SK-N-SH (cell line): ENCODE measurements around the gene DGKK. TPM values are rescaled to one million over a fixed set of nuclear protein-coding genes. Genes with fewer than 3 reads are reported as not detected.

Experiments
- CTCF ChIA-PET: fragments of 300-600, 350-600 bp; formaldehyde crosslinking; extraction: SDS; loops from one replicate; lab custom pipeline; 2021; lab: Yijun Ruan, JAX
- POLR2A ChIA-PET: fragments of 350-600 bp; sonication (Branson Sonifier 250); formaldehyde crosslinking; extraction: SDS; loops from one replicate; lab custom pipeline; 2020; ENCODE audit warnings: antibody characterized with exemption, inconsistent platforms; lab: Yijun Ruan, JAX
- DNase-seq: peaks from one replicate; pipeline ENCODE4 v3.0.0; 2012
- H2AFZ ChIP-seq: fragments of 200-600 bp; sonication (generic); 2 replicates; pipeline ENCODE4 v1.8.1; 2016; ENCODE audit warnings: antibody characterized with exemption, mild to moderate bottlenecking, low read depth
- H3F3A ChIP-seq: fragments of 200-600 bp; sonication (generic); replicated peaks from 2 replicates; pipeline ENCODE3; 2016; ENCODE audit warnings: antibody characterized with exemption, mild to moderate bottlenecking; ENCODE audit not compliant: insufficient read depth
- H3K27ac ChIP-seq, 2 experiments: fragments of 200-500 bp in 1 of 2; fragments of 200-600 bp in 1 of 2; sonication (Bioruptor generic) in 1 of 2; sonication (generic), shearing (Covaris generic) in 1 of 2; 2 replicates each; pipeline versions ENCODE4 v1.5.1 to v1.6.1; 2014 to 2016; ENCODE audit warnings: low read depth in 2 of 2, inconsistent platforms in 1 of 2, low read length in 1 of 2, mild to moderate bottlenecking in 1 of 2, mixed read lengths in 1 of 2
- H3K27me3 ChIP-seq: fragments of 200-600 bp; sonication (generic), shearing (Covaris generic); 2 replicates; pipeline ENCODE4 v1.6.1; 2016; ENCODE audit warnings: mixed run types; ENCODE audit not compliant: insufficient read depth
- H3K36me3 ChIP-seq, 2 experiments: fragments of 200-500 bp in 1 of 2; fragments of 200-600 bp in 1 of 2; sonication (Bioruptor generic) in 1 of 2; sonication (generic) in 1 of 2; replicated peaks in 1 of 2; 2 replicates each; pipeline versions ENCODE3 to v1.5.1; 2014 to 2016; ENCODE audit warnings: low read length in 1 of 2, mild to moderate bottlenecking in 1 of 2; ENCODE audit not compliant: insufficient read depth in 2 of 2, control insufficient read depth in 1 of 2
- H3K4me1 ChIP-seq, 2 experiments: fragments of 200-500 bp in 1 of 2; fragments of 200-600 bp in 1 of 2; sonication (Bioruptor generic) in 1 of 2; sonication (generic), shearing (Covaris generic) in 1 of 2; 2 replicates each; pipeline versions ENCODE4 v1.5.1 to v1.6.1; 2014 to 2016; ENCODE audit warnings: low read depth in 1 of 2, low read length in 1 of 2, mixed run types in 1 of 2; ENCODE audit not compliant: insufficient read depth in 2 of 2, control insufficient read depth in 1 of 2
- H3K4me2 ChIP-seq: fragments of 200-600 bp; sonication (generic), shearing (Covaris generic); 2 replicates; pipeline ENCODE4 v1.6.1; 2017; ENCODE audit warnings: mixed run types
- H3K4me3 ChIP-seq, 2 experiments: fragments of 200-500 bp in 1 of 2; fragments of 200-600 bp in 1 of 2; sonication (Bioruptor generic) in 1 of 2; sonication (generic), shearing (Covaris generic) in 1 of 2; 2 replicates each; pipeline versions ENCODE4 v1.5.1 to v1.8.1; 2014 to 2016; ENCODE audit warnings: low read depth in 2 of 2, inconsistent platforms in 1 of 2, low read length in 1 of 2, mild to moderate bottlenecking in 1 of 2, mixed read lengths in 1 of 2, moderate library complexity in 1 of 2
- H3K79me2 ChIP-seq: fragments of 200-600 bp; sonication (generic); 2 replicates; pipeline ENCODE4 v1.8.1; 2017; ENCODE audit warnings: mild to moderate bottlenecking; ENCODE audit not compliant: insufficient read depth
- H3K9ac ChIP-seq: fragments of 200-600 bp; sonication (generic); 2 replicates; pipeline ENCODE4 v1.6.1; 2017; ENCODE audit warnings: mixed run types
- H3K9me2 ChIP-seq: fragments of 200-600 bp; sonication (generic); 2 replicates; pipeline ENCODE4 v1.6.1; 2017; ENCODE audit warnings: mixed run types
- H3K9me3 ChIP-seq: fragments of 200-600 bp; sonication (generic); 2 replicates; pipeline ENCODE4 v1.6.1; 2017; ENCODE audit warnings: mixed run types, mild to moderate bottlenecking, moderate library complexity
- H4K20me1 ChIP-seq: fragments of 200-600 bp; sonication (generic); 2 replicates; pipeline ENCODE4 v1.6.1; 2017; ENCODE audit warnings: mild to moderate bottlenecking, mixed run types; ENCODE audit not compliant: insufficient read depth
- CTCF ChIP-seq: fragments of 200-600 bp; sonication (generic); IDR thresholded peaks from 2 replicates; pipeline ENCODE4 v1.6.1; 2017; ENCODE audit warnings: antibody characterized with exemption, mild to moderate bottlenecking, moderate library complexity
- EP300 ChIP-seq, 2 experiments: IDR thresholded peaks; 2 replicates each; pipeline versions ENCODE4 v1.4.0 to v1.6.1; 2012; ENCODE audit warnings: borderline replicate concordance in 1 of 2, low read depth in 1 of 2, low read length in 1 of 2
- EZH2phosphoT487 ChIP-seq: fragments of 200-600 bp; sonication (generic); IDR thresholded peaks from 2 replicates; pipeline ENCODE4 v1.6.1; 2017; ENCODE audit warnings: low read depth, mixed run types, mild to moderate bottlenecking, antibody characterized with exemption, moderate library complexity, borderline replicate concordance
- FOSL2 ChIP-seq: IDR thresholded peaks from 2 replicates; pipeline ENCODE4 v1.4.0; 2012; ENCODE audit warnings: low read depth, mild to moderate bottlenecking, moderate library complexity, borderline replicate concordance
- FOXJ3 ChIP-seq: sonication (generic); formaldehyde crosslinking; IDR thresholded peaks from 2 replicates; pipeline ENCODE4 v1.5.1; 2020; ENCODE audit warnings: mild to moderate bottlenecking, missing genetic modification reagents
- GABPA ChIP-seq: IDR thresholded peaks from 2 replicates; pipeline ENCODE4 v1.4.0; 2012; ENCODE audit warnings: low read depth, mild to moderate bottlenecking
- GATA2 ChIP-seq: sonication (generic); formaldehyde crosslinking; IDR thresholded peaks from 2 replicates; pipeline ENCODE4 v1.5.0; 2020; ENCODE audit warnings: mild to moderate bottlenecking, missing genetic modification reagents
- JUND ChIP-seq: IDR thresholded peaks from 2 replicates; pipeline ENCODE4 v1.4.0; 2012
- MEF2A ChIP-seq: IDR thresholded peaks from 2 replicates; pipeline ENCODE4 v1.4.0; 2012; ENCODE audit warnings: low read depth, borderline replicate concordance
- NFIC ChIP-seq: IDR thresholded peaks from 2 replicates; pipeline ENCODE4 v1.4.0; 2012; ENCODE audit warnings: borderline replicate concordance
- PBX3 ChIP-seq: IDR thresholded peaks from 2 replicates; pipeline ENCODE4; 2012
- POLR2AphosphoS5 ChIP-seq: IDR thresholded peaks from 2 replicates; pipeline ENCODE4 v1.6.1; 2012; ENCODE audit warnings: low read depth, low read length
- RAD21 ChIP-seq: IDR thresholded peaks from 2 replicates; pipeline ENCODE4 v1.6.1; 2012; ENCODE audit warnings: mild to moderate bottlenecking, low read length
- RCOR1 ChIP-seq: fragments of 150-350 bp; IDR thresholded peaks from 2 replicates; pipeline ENCODE4 v1.6.1; 2017; ENCODE audit warnings: antibody characterized with exemption, low read length
- RFX5 ChIP-seq: IDR thresholded peaks from 2 replicates; pipeline ENCODE4 v1.6.1; 2012; ENCODE audit warnings: mild to moderate bottlenecking, improper control_type of control experiment, low read length
- RXRA ChIP-seq: IDR thresholded peaks from 2 replicates; pipeline ENCODE4 v1.4.0; 2012; ENCODE audit warnings: low read depth, mild to moderate bottlenecking, borderline replicate concordance
- SIN3A ChIP-seq: IDR thresholded peaks from 2 replicates; pipeline ENCODE4 v1.6.1; 2012; ENCODE audit warnings: low read depth, mild to moderate bottlenecking, low read length, moderate library complexity, borderline replicate concordance
- SMC3 ChIP-seq: IDR thresholded peaks from 2 replicates; pipeline ENCODE4 v1.6.1; 2012; ENCODE audit warnings: low read depth, low read length, improper control_type of control experiment
- TCF12 ChIP-seq: IDR thresholded peaks from 2 replicates; pipeline ENCODE4 v1.4.0; 2012
- YY1 ChIP-seq: IDR thresholded peaks from 2 replicates; pipeline ENCODE4 v1.4.0; 2012; ENCODE audit warnings: low read depth, mild to moderate bottlenecking
- ZBTB33 ChIP-seq: IDR thresholded peaks from 2 replicates; pipeline ENCODE4 v1.4.0; 2012; ENCODE audit warnings: low read depth, borderline replicate concordance
- WGBS: methylation state at CpG from one replicate; pipeline ENCODE4 v1.1.6; 2017; ENCODE audit warnings: low lambda C conversion rate; 5-methylcytosine and 5-hydroxymethylcytosine counted together
- polyA plus RNA-seq, 3 experiments: library from polyadenylated mRNA; depleted of rRNA; stranded (reverse); fragments of >200 nt; gene quantifications; 2 replicates each; pipeline ENCODE4 v1.2.3, GENCODE V29; 2012
- TF ChIP-seq, protein P1 (sequence below): IDR thresholded peaks from 2 replicates; pipeline ENCODE4 v1.4.0; 2012; ENCODE audit warnings: low read depth
- TF ChIP-seq, protein P2 (sequence below): IDR thresholded peaks from 2 replicates; pipeline ENCODE4 v1.4.0; 2012; ENCODE audit warnings: low read depth, borderline replicate concordance

DGKK gene
- polyA plus RNA-seq, 1 of the 3 experiments (the other 2 are of a cell fraction): 0.02 TPM

DNA sequence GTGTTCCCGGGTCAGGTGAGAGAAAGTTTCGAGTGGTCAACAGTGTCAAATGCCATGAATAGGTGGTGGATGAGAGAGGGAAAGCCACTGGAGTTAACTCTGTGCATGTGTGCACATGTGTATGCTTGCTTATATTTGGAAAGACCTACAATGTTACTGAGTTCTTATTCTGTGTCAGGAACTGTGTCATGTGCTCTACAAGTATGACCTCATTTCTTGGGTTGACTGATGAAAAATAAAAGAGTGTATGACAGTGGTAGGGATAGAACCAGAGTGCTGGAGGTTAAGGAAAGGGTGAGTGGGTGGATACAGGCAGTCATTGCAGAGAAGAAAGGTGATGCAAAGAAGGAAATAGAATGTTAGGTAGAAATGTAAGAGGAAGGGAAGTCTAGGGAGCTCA, 22.1 kb upstream of the DGKK start:
- no peaks in the 10 kb centered on the region for H3K27me3 ChIP-seq
- ChIA-PET CTCF (no interaction called here), POLR2A (no interaction called here)
- no peak overlapping the region for H3K4me2 ChIP-seq
- H3K9me2 ChIP-seq: no peaks in the 10 kb centered on the region
- DNase-seq: no peak
- no peaks in the 10 kb centered on the region for H3F3A ChIP-seq
- H3K9ac ChIP-seq: no peak overlapping the region
- no peaks in the 10 kb centered on the region for H3K36me3 ChIP-seq
- H3K4me3 ChIP-seq: no peak overlapping the region
- H3K79me2 ChIP-seq: no peaks in the 10 kb centered on the region
- 0% methylated on average over 2 of the region's 2 CpGs for WGBS
- no peak overlapping the region for H3K27ac ChIP-seq
- TF ChIP-seq SIN3A (no peak), FOXJ3 (CRISPR knock-in tag) (no peak), PBX3 (no peak), RAD21 (no peak), NFIC (no peak), JUND (no peak), ZBTB33 (no peak), RFX5 (no peak), POLR2AphosphoS5 (no peak), YY1 (no peak), GABPA (no peak), FOSL2 (no peak), GATA2 (CRISPR knock-in tag) (no peak), MEF2A (no peak)
- TF ChIP-seq, protein P1, sequence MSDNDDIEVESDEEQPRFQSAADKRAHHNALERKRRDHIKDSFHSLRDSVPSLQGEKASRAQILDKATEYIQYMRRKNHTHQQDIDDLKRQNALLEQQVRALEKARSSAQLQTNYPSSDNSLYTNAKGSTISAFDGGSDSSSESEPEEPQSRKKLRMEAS: no peak
- no peaks in the 10 kb centered on the region for H4K20me1 ChIP-seq
- no peaks in the 10 kb centered on the region for H3K4me1 ChIP-seq
- H2AFZ ChIP-seq: no peak overlapping the region
- H3K9me3 ChIP-seq: no peaks in the 10 kb centered on the region

DNA sequence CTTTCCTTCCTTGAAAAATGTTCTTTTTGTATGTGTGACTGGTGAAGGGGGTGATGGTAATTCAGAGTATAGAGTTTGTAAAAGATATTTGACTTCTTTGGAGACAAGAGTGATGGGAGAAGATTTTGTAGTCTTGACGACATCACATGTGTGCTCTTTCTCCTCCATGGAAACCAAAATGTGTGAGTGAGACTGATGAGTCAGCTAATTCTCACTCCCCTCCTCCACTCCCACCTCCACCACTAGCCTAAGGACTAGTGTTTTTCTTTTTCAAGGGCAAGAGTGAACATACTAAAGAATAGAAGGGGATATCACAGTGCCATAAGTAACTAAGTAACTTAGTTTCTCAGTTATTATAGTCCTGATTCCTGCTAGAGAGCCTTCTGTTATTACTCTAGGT, 14.0 kb upstream of the DGKK start:
- WGBS: 0% methylated on average over 1 of the region's 1 CpG
- H3K36me3 ChIP-seq: no peaks in the 10 kb centered on the region
- no peaks in the 10 kb centered on the region for H3F3A ChIP-seq
- no peak overlapping the region for H3K4me3 ChIP-seq
- no peaks in the 10 kb centered on the region for H3K9me2 ChIP-seq
- H3K79me2 ChIP-seq: no peaks in the 10 kb centered on the region
- no peak overlapping the region for H3K4me2 ChIP-seq
- no peaks in the 10 kb centered on the region for H3K9me3 ChIP-seq
- ChIA-PET CTCF (no interaction called here), POLR2A (no interaction called here)
- no peak for DNase-seq
- no peak overlapping the region for H2AFZ ChIP-seq
- no peaks in the 10 kb centered on the region for H3K27me3 ChIP-seq
- H4K20me1 ChIP-seq: no peaks in the 10 kb centered on the region
- no peak overlapping the region for H3K27ac ChIP-seq
- no peak overlapping the region for H3K9ac ChIP-seq
- H3K4me1 ChIP-seq: no peaks in the 10 kb centered on the region
- TF ChIP-seq JUND (no peak), GABPA (no peak), FOSL2 (no peak), EZH2phosphoT487 (no peak), YY1 (no peak), RCOR1 (no peak), RAD21 (no peak), SIN3A (no peak), RXRA (no peak), CTCF (no peak), GATA2 (CRISPR knock-in tag) (no peak), POLR2AphosphoS5 (no peak), EP300 (IDR thresholded peaks at IDR 0.05; ENCODE audit: borderline replicate concordance in 1 of 2, low read depth in 1 of 2, low read length in 1 of 2) (no peak), TCF12 (no peak), SMC3 (no peak)
- TF ChIP-seq, protein P2, sequence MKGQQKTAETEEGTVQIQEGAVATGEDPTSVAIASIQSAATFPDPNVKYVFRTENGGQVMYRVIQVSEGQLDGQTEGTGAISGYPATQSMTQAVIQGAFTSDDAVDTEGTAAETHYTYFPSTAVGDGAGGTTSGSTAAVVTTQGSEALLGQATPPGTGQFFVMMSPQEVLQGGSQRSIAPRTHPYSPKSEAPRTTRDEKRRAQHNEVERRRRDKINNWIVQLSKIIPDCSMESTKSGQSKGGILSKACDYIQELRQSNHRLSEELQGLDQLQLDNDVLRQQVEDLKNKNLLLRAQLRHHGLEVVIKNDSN: no peak
- TF ChIP-seq, protein P1: no peak
